ENCODE data around the gene PLA2G5.

- TF ChIP-seq CTCF (IDR thresholded peaks at IDR 0.05; ENCODE audit: low read depth, low read length, poor library complexity, severe bottlenecking) (no peak), EZH2phosphoT487 (IDR thresholded peaks at IDR 0.05; ENCODE audit: borderline replicate concordance, low read length) (no peak)
Measured at GRCh38 chr1:20139776-20140612, 70.0 kb downstream of the PLA2G5 start.
